NCI-H2196 (cell line): ENCODE measurements around the gene ZYG11B.
"Not testable (repeated sequence)": the region's sequence is repeated elsewhere in the genome, so short reads cannot be mapped to it uniquely, and the experiment has no call there.

ENCODE experiments used
- DNase-seq: peaks from one replicate; lab custom pipeline; 2025; ENCODE audit not compliant: unreplicated experiment; lab: John Stamatoyannopoulos, UW

Gene ZYG11B

DNA sequence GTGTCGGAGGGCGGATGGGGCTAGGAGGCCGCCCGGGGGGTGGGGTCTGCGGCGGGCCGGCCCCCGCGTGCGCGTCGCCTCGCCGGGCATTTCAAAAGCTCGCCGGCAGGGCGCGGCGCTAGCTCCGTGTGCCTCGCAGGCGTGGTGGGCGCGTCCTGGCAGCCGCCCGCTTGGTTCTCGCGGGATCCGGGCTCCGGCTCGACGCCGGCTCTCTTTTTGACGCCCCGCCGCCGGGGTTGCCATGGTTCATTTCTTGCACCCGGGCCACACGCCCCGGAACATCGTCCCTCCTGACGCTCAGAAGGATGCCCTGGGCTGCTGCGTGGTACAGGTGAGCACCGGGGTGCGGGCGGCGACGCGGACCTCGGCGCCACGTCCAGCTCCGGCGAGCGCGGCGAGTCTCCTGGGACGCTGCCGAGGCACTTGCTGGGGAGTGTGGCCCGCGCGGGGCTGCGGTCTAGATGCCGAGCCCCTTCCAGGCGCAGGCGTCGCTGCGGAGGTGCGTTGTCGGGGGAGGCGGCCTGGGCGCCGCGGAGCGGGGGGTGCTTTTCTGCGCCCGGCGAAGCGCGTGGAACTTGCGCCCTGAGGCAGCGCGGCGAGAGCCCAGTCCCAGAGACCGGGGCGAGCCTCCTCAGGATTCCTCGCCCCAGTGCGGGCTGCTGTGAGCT, 116.5 kb downstream of the ZYG11B start, which contains the start of gene ZYG11A:
Gene ZYG11A (plus strand): TSS at position 118 of the 668 bp plus-strand sequence. CDS start 124 bp downstream, at position 242.
- DNase-seq, result peak; percentile 90

DNA sequence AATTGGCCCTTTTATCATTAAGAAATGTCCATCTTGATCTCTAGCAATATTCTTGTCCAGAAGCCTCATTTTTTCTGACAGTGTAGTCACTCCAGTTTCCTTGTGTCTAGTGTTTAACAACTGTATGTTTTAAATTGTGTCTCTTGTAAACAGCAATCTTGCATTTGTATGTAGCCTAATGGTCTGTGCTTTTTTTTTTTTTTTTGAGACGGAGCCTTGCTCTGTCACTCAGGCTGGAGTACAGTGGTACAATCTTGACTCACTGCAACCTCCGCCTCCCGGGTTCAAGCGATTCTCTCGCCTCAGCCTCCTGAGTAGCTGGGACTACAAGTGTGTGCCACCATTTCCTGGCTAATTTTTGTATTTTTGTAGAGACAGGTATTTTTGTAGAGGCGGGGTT, 118.9 kb downstream of the ZYG11B start:
- not testable (repeated sequence) for DNase-seq

DNA sequence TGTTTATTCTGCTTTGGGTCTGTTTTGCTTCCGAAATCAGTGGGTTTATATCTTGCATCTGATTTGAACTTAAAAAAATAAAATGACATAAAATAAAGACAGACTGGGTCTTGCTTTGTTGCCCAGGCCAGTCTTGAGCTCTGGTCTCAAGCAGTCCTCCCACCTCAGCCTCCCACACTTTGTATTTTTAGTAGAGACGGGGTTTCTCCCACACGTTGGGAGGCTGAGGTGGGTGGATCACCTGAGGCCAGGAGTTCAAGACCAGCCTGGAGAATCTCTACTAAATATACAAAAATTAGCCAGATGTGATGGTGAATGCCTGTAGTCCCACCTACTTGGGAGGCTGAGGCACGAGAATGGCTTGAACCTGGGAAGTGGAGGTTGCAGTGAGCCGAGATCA, 122.2 kb downstream of the ZYG11B start:
- DNase-seq, result no peak

DNA sequence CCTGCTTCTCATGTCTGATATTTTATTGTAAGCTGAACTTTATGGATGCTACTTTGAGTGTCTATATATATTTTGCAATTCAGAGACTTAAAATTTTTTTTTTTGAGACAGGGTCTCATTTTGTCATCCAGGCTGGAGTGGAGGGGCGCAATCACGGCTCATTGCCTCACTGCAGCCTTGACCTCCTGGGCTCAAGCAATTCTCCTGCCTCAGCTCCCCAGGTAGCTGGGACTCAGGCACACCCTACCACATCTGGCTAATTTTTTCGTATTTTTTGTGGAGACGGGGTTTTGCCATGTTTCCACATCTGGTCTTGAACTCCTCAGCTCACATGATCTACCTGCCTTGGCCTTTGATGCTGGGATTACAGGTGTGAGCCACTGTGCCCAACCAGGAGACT, 124.7 kb downstream of the ZYG11B start:
- no peak for DNase-seq

DNA sequence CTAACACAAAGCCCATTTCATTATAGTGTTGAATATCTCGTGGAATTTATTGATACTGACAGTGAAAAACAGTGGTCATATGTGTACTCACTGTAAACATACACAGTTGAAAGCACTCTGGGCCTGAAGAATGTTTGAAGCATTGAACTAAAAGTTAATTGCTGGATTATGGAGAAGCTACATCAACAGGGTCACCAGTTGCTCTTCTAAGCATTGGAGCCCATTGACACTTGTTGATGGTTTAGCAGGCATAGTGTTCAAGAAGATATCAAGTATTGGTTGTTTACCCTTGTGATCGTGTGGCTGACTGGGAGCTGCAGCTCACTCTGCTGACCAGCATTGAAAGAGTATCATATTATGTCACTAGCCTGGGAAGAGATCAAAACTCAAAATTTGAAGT, 126.6 kb downstream of the ZYG11B start:
- DNase-seq, result no peak

DNA sequence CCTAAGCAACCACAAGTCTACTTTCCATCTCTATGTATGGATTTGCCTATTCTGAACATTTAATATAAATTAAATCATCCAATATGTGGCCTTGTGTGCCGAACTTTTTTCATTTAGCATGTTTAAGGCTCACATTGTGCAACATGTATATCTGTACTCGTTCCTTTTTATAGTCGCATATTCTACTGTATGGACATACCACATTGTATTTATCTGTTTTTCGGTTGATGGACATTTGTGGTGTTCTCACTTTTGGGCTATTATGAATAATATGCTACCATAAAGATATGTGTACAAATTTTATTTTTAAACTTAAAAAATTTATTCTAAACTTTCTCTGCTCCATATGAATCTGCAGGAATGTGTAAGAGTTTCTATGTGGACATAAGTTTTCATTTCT, 129.3 kb downstream of the ZYG11B start:
- DNase-seq, result no peak

GRCh38 chr1:52856026-52856425, 129.8 kb downstream of the ZYG11B start:
- no peak for DNase-seq

GRCh38 chr1:52857443-52857842, 131.2 kb downstream of the ZYG11B start:
- no peak for DNase-seq

DNA sequence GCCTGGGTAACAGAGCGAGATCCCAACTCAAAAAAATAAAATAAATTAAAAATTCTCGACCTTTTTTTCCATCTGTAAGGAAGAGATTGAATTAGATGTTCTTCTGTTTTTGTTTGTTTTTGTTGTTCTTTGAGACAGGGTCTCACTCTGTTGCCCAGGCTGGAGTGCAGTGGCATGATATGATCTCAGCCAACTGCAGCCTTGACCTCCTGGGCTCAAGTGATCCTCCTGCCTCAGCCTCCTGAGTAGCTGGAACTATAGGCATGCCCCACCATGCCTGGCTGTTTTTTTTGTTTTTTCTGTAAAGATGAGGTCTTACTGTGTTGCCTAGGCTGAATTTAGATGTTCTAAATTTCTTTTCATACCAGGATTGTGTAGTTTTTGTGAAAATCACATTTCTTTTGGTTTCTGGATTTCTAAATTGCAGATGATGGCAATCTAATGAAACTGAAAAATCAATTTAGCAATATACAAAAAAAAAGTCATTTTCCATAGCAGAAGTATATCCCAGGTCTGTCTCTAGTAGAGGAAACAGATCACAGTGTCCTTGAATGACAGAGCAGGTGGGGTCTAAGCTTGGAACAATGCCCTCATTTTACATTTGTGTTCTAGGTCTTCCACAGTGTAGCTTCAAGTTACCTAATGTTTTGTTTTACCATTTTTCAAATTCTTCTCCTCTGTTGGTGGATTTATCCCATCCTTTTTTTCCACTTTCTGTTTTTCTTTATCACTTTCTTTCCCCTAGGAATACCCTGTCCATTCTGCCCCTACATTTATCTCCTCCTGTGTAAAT, 136.6 kb downstream of the ZYG11B start:
- no peak for DNase-seq

DNA sequence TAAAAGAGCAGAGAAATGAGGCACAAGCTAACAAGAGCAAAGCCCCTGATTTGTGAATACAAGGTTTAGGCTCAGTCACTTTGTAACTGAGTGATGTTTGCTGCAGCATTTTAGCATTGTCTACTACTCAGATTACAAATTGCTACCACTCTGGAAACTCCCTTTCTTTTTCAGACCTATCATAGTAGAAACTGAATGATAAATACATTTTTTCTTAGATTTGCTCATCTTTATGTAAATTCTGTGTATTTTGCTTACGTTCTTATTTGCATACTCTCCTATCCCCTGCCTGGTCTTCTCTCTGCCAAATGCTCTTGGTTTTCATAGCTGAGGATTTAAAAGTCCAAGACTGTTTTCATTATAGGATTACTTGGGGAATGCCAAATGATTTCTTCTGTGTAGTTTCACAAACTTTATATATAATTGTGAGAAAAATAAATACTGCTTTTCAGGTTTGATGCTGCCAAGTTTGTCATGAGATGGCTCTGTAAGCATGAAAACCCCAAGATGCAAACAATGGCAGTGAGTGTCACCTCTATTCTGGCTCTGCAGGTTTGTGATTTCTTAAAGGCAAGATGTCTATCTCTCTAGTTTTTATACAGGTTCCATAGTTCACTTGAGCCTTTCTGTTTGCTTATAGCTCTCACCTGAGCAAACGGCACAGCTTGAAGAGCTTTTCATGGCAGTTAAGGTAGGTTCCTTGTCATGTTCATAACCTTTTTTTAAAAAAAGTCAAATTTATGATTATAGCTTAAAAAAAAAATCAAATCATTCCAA, 141.0 kb downstream of the ZYG11B start:
- DNase-seq, result no peak

- not testable (repeated sequence) for DNase-seq
Observed at GRCh38 chr1:52869727-52870126, 143.5 kb downstream of the ZYG11B start.

- DNase-seq, result no peak
Observed at GRCh38 chr1:52876843-52877242, 150.6 kb downstream of the ZYG11B start.
